Tibial nerve (tissue), 3 donors: ENCODE results near the gene NAXD.

Experiments used
- POLR2A ChIP-seq, 2 donors: fragments of 450-650 bp; IDR thresholded peaks; one replicate each; pipeline ENCODE4 v1.6.1; 2017; ENCODE audit warnings: antibody characterized with exemption in 2 of 2, mild to moderate bottlenecking in 2 of 2, moderate library complexity in 2 of 2
- TF ChIP-seq, protein P1 (sequence below), 5 experiments: fragments of 200-600 bp in 3 of 5; fragments of 450-650 bp in 2 of 5; sonication (generic) in 3 of 5; IDR thresholded peaks; one replicate each; pipeline ENCODE4 v1.5.1; 2016 to 2019; ENCODE audit warnings: antibody characterized with exemption in 5 of 5, mild to moderate bottlenecking in 3 of 5, moderate library complexity in 2 of 5

DNA sequence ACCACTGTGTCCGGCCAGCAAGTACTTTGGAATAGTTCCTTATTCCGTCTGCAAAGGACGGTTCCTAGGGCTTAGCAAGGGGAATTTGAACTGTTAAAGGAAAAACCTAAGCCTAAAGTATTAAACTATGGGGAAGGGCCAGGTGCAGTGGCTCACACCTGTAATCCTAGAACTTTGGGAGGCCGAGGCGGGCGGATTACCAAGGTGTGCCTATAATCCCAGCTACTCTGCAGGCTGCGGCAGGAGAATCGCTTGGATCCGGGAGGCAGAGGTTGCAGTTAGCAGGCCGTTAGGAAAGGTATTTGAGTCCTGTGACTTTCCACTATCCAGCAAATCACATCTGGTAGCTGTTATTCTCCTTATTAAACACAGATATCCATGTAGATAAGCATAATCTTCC is 44.5 kb upstream of the NAXD start:
- TF ChIP-seq, protein P1, sequence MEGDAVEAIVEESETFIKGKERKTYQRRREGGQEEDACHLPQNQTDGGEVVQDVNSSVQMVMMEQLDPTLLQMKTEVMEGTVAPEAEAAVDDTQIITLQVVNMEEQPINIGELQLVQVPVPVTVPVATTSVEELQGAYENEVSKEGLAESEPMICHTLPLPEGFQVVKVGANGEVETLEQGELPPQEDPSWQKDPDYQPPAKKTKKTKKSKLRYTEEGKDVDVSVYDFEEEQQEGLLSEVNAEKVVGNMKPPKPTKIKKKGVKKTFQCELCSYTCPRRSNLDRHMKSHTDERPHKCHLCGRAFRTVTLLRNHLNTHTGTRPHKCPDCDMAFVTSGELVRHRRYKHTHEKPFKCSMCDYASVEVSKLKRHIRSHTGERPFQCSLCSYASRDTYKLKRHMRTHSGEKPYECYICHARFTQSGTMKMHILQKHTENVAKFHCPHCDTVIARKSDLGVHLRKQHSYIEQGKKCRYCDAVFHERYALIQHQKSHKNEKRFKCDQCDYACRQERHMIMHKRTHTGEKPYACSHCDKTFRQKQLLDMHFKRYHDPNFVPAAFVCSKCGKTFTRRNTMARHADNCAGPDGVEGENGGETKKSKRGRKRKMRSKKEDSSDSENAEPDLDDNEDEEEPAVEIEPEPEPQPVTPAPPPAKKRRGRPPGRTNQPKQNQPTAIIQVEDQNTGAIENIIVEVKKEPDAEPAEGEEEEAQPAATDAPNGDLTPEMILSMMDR (IDR thresholded peaks at IDR 0.05) = no peak
- no peak for TF ChIP-seq POLR2A (IDR thresholded peaks at IDR 0.05)
